Skin of body (tissue), 2 donors: ENCODE results near the gene TESK2. TPM values are rescaled to one million over a fixed set of nuclear protein-coding genes. Genes with fewer than 3 reads are reported as not detected.

Source experiments
- DNase-seq: peaks from one replicate; lab custom pipeline; 2025; lab: John Stamatoyannopoulos, UW
- total RNA-seq: library from RNA; depleted of rRNA; stranded (reverse); fragments of >200 nt; gene quantifications from one replicate; pipeline ENCODE4 v1.2.3, GENCODE V29; 2014

TESK2 gene
- total RNA-seq, 1 donor from 2014 or later, result 7.4 TPM

DNA sequence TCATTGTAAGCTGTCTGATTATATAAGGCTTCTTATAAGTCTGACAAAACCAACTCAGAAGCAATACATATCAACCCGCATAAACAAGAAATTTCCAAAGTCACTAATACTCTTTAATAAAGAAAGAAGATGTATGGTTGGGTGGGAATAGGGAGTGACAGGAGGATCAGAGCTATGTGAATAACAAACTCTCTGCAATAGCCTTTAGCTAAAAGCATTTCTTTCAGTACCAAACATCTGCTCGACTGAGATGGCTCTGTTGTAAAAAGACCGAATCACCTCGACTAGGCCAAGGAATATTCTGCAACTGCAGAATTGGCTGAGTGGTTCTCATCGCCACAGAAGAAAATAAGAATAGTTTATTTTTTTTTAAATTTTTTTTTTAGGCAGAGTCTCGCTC lies 111.4 kb downstream of the TESK2 start:
- DNase-seq, result no peak

DNA sequence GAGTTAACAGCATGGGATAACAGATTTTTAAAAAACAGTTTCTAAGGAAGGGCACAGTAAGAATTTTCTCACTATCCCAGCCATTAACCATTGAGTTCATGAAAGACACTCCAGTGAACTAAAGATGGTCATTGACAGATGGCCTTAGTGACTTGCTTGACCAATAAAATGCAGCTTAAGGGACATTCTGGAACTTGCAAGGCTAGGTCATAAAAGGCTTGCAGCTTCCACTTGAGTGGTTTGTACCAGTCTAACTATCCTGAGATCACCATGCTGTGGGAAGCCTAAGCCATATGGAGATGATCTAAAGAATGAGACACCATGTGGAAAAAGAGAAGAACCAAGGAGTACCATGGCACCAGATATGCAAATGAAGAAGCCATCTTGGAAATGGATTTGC lies 112.8 kb downstream of the TESK2 start:
- no peak for DNase-seq

DNA sequence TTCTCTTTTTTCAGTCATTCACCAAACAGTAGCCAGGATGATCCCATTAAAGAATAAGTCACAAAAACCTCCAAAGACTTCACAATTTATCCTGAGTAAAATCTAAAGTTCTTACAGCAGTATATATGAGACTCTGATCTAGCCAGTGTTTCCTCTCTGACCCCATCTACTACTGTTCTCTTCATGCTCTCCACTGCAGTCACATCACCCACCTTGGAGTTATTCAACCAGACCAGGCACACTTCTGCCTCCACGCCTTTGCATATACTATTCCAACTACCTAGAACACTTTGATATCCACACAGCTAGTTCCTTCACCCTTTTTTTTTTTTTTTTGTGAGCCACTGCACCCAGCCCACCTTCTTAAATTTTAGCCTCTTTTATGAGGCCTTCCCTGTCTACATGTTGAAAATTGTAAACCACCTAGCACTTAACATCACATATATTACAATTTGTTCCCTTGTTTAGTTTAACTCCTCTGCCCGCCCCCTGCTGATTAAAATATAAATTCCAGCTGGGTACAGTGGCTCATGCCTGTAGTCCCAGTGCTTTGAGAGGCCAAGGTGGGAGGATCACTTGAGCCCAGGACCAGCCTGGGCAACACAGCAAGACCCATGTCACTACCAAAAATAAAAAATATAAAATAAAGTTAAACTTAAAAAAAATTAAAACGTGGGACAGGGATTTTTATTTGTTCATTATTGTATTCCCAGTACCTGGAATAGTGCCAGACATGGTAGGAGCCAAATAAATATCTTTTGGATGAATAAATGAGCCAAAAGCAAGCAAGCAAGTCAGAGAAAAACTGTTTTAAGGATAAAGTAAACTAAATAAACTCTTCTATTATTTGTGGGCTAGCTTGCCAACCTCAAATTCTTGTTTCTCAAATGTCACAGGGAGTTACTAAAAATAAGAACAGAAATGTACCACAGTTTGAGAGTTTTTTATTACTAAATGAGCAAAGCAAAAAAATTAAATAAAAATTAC lies 115.6 kb downstream of the TESK2 start:
- no peak for DNase-seq

GRCh38 chr1:45373573-45373972 lies 117.4 kb downstream of the TESK2 start:
- no peak for DNase-seq

GRCh38 chr1:45370575-45370974 lies 120.4 kb downstream of the TESK2 start:
- no peak for DNase-seq

- no peak for DNase-seq
Observed at GRCh38 chr1:45365051-45365450, 125.9 kb downstream of the TESK2 start.

DNA sequence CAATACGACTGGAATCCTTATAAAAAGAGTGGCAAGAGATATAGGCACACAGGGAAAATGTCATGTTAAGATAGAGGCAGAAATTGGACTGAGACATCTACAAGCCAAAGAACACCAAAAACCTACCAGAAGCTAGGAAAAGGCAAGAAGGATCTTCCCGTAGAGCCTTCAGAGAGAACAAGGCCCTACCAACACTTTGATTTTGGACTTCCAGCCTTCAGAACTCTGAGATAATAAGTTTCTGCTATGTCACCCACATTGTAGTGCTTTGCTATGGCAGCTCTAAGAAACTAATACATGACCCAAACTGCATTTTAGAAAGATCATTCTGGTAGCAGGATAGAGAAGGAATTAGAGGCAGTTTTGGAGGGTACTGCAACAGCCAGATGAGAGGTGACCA lies 126.7 kb downstream of the TESK2 start:
- DNase-seq, result no peak

DNA sequence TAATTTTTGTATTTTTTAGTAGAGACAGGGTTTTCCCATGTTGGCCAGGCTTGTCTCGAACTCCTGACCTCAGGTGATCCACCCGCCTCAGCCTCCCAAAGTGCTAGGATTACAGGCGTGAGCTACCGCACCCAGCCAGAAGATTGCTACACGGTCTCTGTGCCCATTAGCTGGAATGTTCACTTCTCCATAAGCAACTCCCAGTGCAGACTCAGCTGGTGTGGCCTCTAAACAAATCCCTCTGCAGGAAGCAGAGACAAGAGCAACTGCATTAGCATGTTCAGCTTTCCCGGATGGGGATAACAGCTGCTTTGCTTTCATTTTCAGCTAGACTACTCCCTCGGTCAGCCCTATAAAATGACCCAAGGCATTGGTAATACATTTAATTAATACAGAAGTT lies 130.0 kb downstream of the TESK2 start:
- peak; percentile 66 for DNase-seq

- DNase-seq, result peak; percentile 83
Observed at GRCh38 chr1:45359882-45360513, 131.0 kb downstream of the TESK2 start.

- DNase-seq, result no peak
Observed at GRCh38 chr1:45356186-45356585, 134.8 kb downstream of the TESK2 start.

DNA sequence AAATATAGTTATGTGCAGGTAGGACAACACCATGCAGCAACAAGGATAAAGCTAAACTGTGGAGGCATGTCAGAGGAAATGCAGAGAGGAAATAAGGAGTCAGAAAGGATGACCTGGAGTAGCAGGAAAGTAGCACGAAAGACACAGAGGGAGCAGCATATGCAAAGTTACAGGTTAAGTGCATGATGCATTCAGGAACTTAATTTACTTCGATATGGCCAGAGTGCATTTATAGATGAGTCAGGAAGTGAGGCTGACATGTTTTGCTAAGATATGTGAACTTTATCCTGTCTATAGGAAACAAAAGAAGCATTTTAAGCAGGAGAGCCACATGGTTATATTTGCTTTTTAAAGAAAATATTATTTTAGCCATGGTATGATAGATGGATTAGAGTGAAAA lies 135.3 kb downstream of the TESK2 start:
- no peak for DNase-seq

DNA sequence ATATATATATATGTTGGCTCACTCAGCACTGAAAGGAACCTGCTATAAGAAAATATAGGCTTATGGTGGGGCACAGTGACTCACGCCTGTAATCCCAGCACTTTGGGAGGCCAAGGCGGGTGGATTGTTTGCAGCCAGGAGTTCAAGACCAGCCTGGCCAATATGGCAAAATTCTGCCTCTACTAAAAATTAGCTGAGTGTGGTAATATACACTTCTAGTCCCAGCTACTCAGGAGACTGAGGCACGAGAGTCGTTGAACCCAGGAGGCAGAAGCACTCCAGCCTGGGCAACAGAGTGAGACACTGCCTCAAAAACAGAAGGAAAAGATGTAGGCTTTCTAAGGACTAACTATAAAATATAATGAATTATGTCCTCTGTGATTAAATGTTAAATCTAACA lies 136.1 kb downstream of the TESK2 start:
- DNase-seq, result no peak

- DNase-seq, result no peak
Observed at GRCh38 chr1:45353685-45354084, 137.3 kb downstream of the TESK2 start.

GRCh38 chr1:45351508-45351907 lies 139.5 kb downstream of the TESK2 start:
- DNase-seq, result no peak

DNA sequence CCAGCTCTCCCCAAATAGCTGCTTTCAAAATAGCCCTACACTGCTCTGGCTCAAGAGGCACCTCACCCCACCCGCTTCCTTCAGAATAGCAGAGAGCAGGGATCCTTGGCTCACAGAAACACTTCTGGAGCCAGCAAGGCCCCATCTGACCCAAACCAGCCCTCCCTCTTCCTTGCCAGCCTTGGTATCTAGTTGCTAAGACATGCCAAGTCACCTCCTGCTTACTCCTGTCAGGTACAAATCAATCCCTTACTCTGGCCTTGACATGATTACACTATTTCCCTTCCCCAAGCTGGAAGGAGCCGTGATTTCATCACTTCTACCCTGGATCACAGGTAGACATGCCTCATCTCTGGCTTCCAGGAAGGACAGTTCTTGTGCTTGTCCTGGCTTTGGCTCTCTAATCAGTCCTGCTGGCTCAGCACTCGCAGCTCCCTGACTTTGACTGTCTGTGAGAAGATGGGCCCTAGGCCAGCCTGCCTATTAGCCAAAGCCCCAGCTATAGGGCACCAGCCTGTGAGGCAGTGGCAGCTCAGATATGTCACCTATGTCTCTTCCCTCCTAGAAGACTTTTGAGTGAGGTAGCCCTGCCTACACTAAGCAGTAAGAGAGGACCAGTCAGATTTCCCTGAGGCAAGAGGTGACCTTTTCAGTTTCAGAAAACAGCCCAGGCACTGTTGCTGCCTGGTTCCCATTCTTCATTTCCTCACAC lies 141.8 kb downstream of the TESK2 start:
- DNase-seq, result no peak

DNA sequence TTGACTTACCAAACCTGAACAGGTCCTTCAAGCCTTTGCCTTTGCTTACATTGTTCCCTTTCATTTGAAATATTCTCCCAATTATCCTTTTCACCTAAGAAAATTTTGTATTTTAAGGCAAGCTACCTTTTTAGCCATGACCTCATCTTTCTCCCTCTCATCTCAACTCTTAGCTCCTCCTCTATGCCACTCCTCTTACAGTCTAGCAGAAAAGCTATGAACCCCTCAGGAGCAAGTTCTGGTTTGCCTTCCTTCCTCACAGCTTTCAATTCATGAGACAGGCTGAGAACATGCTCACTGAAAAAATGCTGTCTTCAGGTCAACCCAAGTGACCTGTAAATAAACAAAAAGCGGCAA lies 142.4 kb downstream of the TESK2 start:
- no peak for DNase-seq

- no peak for DNase-seq
Observed at GRCh38 chr1:45348020-45348419, 142.9 kb downstream of the TESK2 start.

GRCh38 chr1:45346473-45346872 lies 144.5 kb downstream of the TESK2 start:
- DNase-seq, result no peak

DNA sequence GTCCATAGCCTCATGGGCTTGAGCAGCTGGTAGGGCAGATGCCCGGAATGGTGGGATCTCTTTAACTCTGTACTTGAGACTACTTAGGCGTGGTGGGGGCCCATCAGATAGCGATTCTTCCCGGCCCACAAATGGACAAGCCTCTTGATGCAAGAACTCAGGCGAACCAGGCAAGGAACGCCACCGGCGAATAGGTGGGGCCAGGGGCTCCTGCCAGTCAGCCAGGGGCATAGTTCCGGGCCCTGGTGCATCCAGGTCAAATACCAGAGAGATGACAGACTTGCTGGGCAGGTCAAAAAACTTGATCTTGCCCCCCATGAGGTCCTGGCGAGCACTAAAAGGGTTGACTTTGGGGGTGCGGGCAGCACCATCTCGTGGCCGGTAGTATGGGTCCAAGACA lies 145.9 kb downstream of the TESK2 start:
- DNase-seq, result no peak

DNA sequence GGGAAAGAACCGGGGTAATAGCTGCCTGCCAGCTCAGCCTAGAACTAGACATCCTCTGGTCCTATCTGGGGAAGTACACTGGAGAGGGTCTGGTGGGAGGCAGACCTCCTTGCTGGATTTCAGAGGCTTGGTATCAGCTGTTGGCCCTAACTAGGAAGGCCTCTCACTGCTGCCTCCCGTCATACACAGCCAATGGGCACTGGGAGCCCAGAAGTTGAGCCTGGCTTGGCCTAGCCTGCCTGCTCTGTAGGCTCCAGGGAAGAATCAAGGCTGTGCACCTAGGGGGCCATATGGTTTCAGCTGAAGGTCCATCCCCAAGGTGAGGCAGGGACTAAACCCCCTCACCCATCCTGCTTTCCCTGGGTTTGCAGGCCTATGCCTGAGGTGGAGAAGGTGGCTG lies 146.5 kb downstream of the TESK2 start:
- no peak for DNase-seq

GRCh38 chr1:45340816-45341466 lies 150.0 kb downstream of the TESK2 start:
- DNase-seq, result no peak
